ENCODE measurements around the gene APLF.
"Not testable (repeated sequence)": the region's sequence is repeated elsewhere in the genome, so short reads cannot be mapped to it uniquely, and the experiment has no call there.

The APLF gene

GRCh38 chr2:68553098-68553497 lies 85.7 kb downstream of the APLF start:
- DNase-seq (ENCODE audit: low spot score) (no peak), ATAC-seq (ENCODE audit: low read depth) (no peak)
- Histone ChIP-seq H3K36me3 (ENCODE audit: low read depth) (no peaks in the 10 kb centered on the region), H3K27ac (ENCODE audit: poor library complexity, severe bottlenecking) (no peak overlapping the region), H3K9me3 (ENCODE audit: severe bottlenecking) (no peaks in the 10 kb centered on the region), H3K27me3 (ENCODE audit: insufficient read depth, poor library complexity, severe bottlenecking) (no peaks in the 10 kb centered on the region), H3K4me3 (ENCODE audit: severe bottlenecking) (no peak overlapping the region), H3K4me1 (ENCODE audit: insufficient read depth, poor library complexity, severe bottlenecking) (peaks cover 24% of the 10 kb centered on the region)
- TF ChIP-seq CTCF (IDR thresholded peaks at IDR 0.05; ENCODE audit: poor library complexity, severe bottlenecking), result no peak

- not testable (repeated sequence) for H3K4me3 ChIP-seq (ENCODE audit: severe bottlenecking); H3K36me3 ChIP-seq (ENCODE audit: low read depth); ATAC-seq (ENCODE audit: low read depth)
Observed at GRCh38 chr2:68555425-68556206, 88.2 kb downstream of the APLF start.

GRCh38 chr2:68556381-68556780 lies 89.0 kb downstream of the APLF start:
- H3K27me3 ChIP-seq (ENCODE audit: insufficient read depth, poor library complexity, severe bottlenecking), result no peaks in the 10 kb centered on the region
- TF ChIP-seq CTCF (IDR thresholded peaks at IDR 0.05; ENCODE audit: poor library complexity, severe bottlenecking), result no peak
- no peaks in the 10 kb centered on the region for H3K9me3 ChIP-seq (ENCODE audit: severe bottlenecking)
- ATAC-seq (ENCODE audit: low read depth) (peak; percentile 94), DNase-seq (ENCODE audit: low spot score) (no peak)
- peaks cover 27% of the 10 kb centered on the region for H3K4me1 ChIP-seq (ENCODE audit: insufficient read depth, poor library complexity, severe bottlenecking)
- peak overlapping the region; percentile 72 for H3K27ac ChIP-seq (ENCODE audit: poor library complexity, severe bottlenecking)
- no peaks in the 10 kb centered on the region for H3K36me3 ChIP-seq (ENCODE audit: low read depth)
- H3K4me3 ChIP-seq (ENCODE audit: severe bottlenecking), result no peak overlapping the region

More at GRCh38 chr2:68555425-68556206, 88.2 kb downstream of the APLF start:
- not testable (repeated sequence) for H3K9me3 ChIP-seq (ENCODE audit: severe bottlenecking); H3K27me3 ChIP-seq (ENCODE audit: insufficient read depth, poor library complexity, severe bottlenecking); DNase-seq (ENCODE audit: low spot score)
- H3K27ac ChIP-seq (ENCODE audit: poor library complexity, severe bottlenecking), result peak overlapping the region; percentile 72
- H3K4me1 ChIP-seq (ENCODE audit: insufficient read depth, poor library complexity, severe bottlenecking), result peaks cover 19% of the 10 kb centered on the region

GRCh38 chr2:68558576-68558975 lies 91.2 kb downstream of the APLF start:
- DNase-seq (ENCODE audit: low spot score), result no peak
- TF ChIP-seq CTCF (IDR thresholded peaks at IDR 0.05; ENCODE audit: poor library complexity, severe bottlenecking), result no peak
- no peak for ATAC-seq (ENCODE audit: low read depth)
- Histone ChIP-seq H3K4me3 (ENCODE audit: severe bottlenecking) (no peak overlapping the region), H3K27ac (ENCODE audit: poor library complexity, severe bottlenecking) (no peak overlapping the region), H3K27me3 (ENCODE audit: insufficient read depth, poor library complexity, severe bottlenecking) (no peaks in the 10 kb centered on the region), H3K9me3 (ENCODE audit: severe bottlenecking) (no peaks in the 10 kb centered on the region), H3K36me3 (ENCODE audit: low read depth) (no peaks in the 10 kb centered on the region), H3K4me1 (ENCODE audit: insufficient read depth, poor library complexity, severe bottlenecking) (peaks cover 37% of the 10 kb centered on the region)

GRCh38 chr2:68559692-68560091 lies 92.3 kb downstream of the APLF start:
- Histone ChIP-seq H3K36me3 (ENCODE audit: low read depth) (no peaks in the 10 kb centered on the region), H3K4me1 (ENCODE audit: insufficient read depth, poor library complexity, severe bottlenecking) (peaks cover 37% of the 10 kb centered on the region), H3K9me3 (ENCODE audit: severe bottlenecking) (no peaks in the 10 kb centered on the region), H3K27ac (ENCODE audit: poor library complexity, severe bottlenecking) (no peak overlapping the region), H3K4me3 (ENCODE audit: severe bottlenecking) (no peak overlapping the region), H3K27me3 (ENCODE audit: insufficient read depth, poor library complexity, severe bottlenecking) (no peaks in the 10 kb centered on the region)
- no peak for TF ChIP-seq CTCF (IDR thresholded peaks at IDR 0.05; ENCODE audit: poor library complexity, severe bottlenecking)
- DNase-seq (ENCODE audit: low spot score) (no peak), ATAC-seq (ENCODE audit: low read depth) (no peak)

Data from RWPE2 (cell line).